HG03066 (cell line): ENCODE results near the gene CITED2.
A peak's percentile ranks its signal among the peaks of the same experiment; 100 is the strongest.
"Not testable (repeated sequence)": the region's sequence is repeated elsewhere in the genome, so short reads cannot be mapped to it uniquely, and the experiment has no call there.

Source experiments
- ATAC-seq: cut with Tn5 transposase; IDR thresholded peaks from one replicate; pipeline ENCODE4 v1.9.1; 2021; ENCODE audit warnings: low read depth; ENCODE audit not compliant: unreplicated experiment

Gene CITED2

GRCh38 chr6:139374357-139375225, at the start of gene CITED2:
TSS of gene CITED2 (minus strand) at chr6:139374648. CDS start at chr6:139373944, 704 bp downstream.
- ATAC-seq = peak; percentile 53

DNA sequence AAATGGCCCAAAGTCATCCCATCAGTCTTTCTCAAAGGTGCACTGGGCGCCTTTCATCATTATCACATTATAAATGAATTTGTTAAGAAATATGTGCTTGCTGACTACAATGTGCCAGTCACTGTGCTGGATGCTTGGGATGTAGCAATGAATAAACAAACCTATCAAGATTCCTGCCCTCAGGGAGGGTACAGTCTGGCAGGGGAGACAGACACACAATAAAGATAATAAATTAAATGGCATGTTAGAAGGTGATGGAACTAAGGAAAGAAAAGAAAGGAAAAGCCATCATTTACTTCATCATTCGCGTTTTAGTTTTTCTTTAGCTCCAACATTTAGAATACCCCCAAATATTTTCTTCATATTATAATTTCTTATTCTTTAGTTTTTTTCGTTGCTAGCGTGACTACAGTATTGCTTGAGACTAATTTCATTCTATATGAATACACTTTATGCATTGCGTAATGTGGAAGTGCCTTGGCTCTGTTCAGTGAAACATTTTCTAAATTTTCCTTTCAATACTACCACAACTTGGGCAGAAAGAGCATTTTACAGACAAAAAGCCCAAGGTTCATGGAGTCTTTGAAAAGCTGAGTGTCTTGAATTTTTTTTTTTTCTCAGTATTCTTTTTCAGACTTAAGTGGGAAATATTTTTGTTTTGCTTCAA, 48.7 kb upstream of the CITED2 start:
- no peak for ATAC-seq

DNA sequence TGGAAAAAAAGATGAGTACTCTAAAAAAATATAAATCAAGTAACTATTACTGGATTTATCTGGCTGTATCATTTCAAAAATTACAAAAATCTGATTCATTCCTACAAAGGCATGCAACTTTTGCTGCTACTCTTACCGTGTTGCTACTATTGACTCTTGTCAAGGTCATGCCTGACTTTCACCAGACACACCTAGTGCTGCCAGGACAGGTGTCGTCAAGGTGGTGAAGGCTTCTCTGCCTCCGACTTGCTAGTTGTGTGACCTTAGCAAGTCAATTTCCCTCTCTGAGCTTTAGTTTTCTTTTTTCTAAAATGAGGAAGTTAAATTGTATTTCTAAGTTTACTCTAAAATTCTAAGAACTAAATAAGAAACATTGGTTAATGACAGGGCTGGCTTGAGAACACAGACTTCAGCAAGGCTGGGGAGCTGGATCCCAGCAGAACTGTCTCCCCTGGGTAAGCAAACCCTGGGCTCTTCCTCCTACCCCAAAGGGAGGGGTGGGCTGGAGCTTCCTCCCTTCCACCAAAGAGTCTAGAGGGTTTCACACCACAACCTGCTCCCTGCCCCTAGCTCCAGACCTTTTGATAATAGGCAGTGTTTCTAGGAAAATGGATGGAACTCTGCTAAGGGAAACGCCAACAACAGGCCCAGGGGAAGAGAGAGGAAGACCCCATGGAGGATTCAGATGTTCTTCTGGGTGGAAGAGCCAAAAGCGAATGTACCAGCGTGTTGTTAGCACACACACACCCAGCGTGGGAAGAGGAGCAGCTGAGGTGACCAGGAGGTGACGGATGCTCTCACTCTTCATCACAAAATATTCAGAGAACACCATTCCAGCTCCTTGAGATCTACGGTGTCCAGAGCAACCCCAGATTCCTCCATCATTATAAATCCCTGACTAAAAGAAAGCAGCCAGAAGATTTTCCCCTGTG, 47.9 kb upstream of the CITED2 start:
- ATAC-seq = no peak

- ATAC-seq = no peak
These were observed 44.2 kb upstream of the CITED2 start for GRCh38 chr6:139418481-139419132.

DNA sequence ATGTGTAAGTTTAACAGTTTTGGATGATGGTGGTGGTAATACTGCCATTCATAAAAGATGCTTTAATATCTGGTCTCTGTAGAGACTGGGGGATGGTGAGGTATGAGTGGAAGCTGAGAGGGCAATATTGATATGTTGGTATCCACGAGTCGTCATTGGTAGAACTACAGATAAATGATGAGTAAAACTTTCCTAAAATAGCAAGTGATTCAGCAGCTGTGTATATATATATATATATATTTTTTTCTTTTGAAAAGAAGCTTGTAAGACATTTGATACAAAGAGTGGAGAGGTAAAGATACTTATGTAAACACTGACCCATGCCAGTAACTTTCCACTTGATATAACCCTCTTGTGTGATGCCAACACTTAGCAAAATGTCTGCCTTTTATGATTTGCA, 41.7 kb upstream of the CITED2 start:
- no peak for ATAC-seq

GRCh38 chr6:139415365-139415764, 40.9 kb upstream of the CITED2 start:
- ATAC-seq = no peak

GRCh38 chr6:139412103-139412502, 37.7 kb upstream of the CITED2 start:
- ATAC-seq = not testable (repeated sequence)

GRCh38 chr6:139409026-139409425, 34.6 kb upstream of the CITED2 start:
- no peak for ATAC-seq

- ATAC-seq = no peak
These were observed 33.3 kb upstream of the CITED2 start for GRCh38 chr6:139407718-139408222.

GRCh38 chr6:139406577-139407343, 32.3 kb upstream of the CITED2 start:
- no peak for ATAC-seq

- ATAC-seq = no peak
These were observed 28.5 kb upstream of the CITED2 start for GRCh38 chr6:139402876-139403386.

DNA sequence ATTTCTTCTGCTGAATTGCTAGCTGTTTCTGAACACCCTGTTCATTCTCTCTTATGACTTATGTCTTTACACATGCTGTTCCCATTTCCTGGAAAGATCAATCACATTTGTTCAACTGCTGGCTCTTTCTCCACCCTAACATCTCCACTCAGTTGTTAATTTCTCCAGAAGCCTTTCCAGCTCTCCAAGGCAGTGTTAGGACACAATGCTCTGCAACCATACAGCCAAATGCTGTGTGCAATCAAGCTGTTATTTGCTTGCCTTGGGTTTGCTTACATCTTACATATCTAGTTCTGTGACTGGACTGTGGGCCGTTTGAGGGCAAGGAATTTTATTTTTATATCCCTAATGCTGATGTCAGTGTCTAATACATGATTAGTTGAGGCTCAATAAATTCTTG, 24.2 kb upstream of the CITED2 start:
- ATAC-seq = no peak

DNA sequence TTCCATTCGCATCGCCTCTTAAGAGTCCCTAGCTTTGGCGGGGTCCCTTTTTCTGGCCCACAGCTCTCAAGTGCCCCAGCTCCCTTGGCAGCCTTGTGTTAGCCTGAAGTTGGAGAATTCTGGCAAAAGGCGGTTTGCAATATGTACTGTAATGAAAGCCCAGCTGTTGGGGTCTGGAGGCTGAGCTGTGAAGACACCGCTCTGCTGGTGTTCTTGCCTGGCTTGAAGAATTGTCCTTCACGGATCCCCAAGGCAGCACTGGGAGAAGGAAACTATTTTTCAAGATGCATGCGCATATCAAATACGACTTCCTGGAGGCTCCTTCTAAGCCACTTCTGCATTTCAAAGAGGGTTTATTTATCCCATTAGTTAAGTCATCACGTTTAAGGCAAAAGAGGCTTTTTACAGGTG, 21.4 kb upstream of the CITED2 start:
- ATAC-seq = no peak

DNA sequence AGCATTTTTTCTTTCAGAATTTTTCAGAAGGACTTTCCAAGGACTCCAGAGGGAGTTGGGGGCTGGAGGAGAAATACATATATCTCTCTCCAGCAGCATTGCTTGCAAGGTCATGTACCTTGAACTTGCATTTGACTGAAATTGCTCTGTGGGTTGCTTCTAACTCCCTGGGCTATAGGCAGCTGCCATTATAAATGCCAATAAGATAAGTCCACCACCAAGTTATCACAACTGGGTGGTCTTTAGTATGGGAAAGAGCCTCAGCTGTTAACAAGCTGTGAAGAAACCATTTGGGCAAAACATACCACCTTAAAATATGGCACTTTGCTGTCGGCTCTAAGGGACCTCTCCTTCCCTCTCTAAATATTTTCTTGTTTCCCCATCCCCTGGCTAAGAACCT, 20.9 kb upstream of the CITED2 start:
- no peak for ATAC-seq

DNA sequence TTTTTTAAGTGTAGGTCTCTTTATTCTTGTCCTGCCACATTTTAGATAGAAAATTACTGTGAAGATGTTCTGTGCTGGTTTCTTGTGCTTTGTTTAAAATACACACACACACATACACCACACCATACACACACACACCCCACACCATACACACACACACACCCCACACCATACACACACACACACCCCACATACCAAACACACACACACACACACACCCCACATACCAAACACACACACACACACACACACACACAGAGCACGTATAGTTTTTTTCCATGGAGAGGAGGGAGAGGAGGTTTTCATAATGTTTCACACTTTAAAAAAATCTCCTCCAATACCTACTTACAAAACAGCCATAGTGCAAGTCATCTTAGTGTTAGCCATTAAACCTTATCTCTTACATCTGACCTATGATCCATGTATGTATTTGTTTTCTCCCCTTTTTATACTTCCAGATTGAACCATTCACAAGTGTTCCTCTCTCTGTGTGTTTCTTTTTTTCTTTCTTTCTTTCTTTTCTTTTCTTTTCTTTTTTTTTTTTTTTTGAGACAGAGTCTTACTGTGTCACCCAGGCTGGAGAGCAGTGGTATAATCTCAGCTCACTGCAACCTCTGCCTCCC, 19.7 kb upstream of the CITED2 start:
- ATAC-seq = no peak

- peak; percentile 96 for ATAC-seq
These were observed 18.3 kb upstream of the CITED2 start for GRCh38 chr6:139392794-139393193.

GRCh38 chr6:139391709-139392108, 17.3 kb upstream of the CITED2 start:
- ATAC-seq = no peak

GRCh38 chr6:139390447-139390846, 16.0 kb upstream of the CITED2 start:
- ATAC-seq = no peak

DNA sequence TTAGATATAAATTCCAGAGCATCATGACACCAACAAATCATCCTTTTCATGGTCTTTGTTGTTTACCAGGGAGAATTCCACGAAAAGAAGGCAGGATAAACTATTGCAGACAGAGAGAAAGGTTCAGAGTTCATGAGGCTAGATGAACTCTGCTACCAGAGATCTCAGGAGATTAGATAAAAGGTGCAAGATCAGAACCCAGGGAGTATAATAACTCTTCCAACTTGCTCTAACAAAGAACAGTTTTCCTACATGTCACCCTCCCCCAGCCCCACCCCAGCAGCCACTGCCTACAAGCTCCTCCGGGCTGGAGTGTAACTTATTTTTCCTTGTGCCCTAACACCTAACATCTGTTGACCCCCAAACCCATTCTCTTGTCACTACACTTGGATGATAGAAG, 13.9 kb upstream of the CITED2 start:
- ATAC-seq = no peak
